WTC11 (cell line): ENCODE results near the gene CFAP68.

Source experiments
- CBFB ChIP-seq: sonication (generic); formaldehyde crosslinking; IDR thresholded peaks from 2 replicates; pipeline ENCODE4 v1.8.1; 2022; ENCODE audit warnings: mild to moderate bottlenecking, low read depth, missing genetic modification reagents
- CREM ChIP-seq: sonication (generic); formaldehyde crosslinking; IDR thresholded peaks from 2 replicates; pipeline ENCODE4 v1.8.1; 2022; ENCODE audit warnings: mild to moderate bottlenecking, missing genetic modification reagents, moderate library complexity
- CTCF ChIP-seq: fragments of 200-600 bp; IDR thresholded peaks from 2 replicates; pipeline ENCODE4 v1.8.0; 2022; ENCODE audit warnings: antibody characterized with exemption
- E2F5 ChIP-seq: sonication (generic); formaldehyde crosslinking; IDR thresholded peaks from 2 replicates; pipeline ENCODE4 v1.8.1; 2022; ENCODE audit warnings: mild to moderate bottlenecking, moderate library complexity, missing genetic modification reagents
- HMGXB4 ChIP-seq: sonication (generic); formaldehyde crosslinking; IDR thresholded peaks from 2 replicates; pipeline ENCODE4 v1.8.1; 2023; ENCODE audit warnings: mild to moderate bottlenecking, moderate library complexity, missing genetic modification reagents
- JUN ChIP-seq: sonication (generic); formaldehyde crosslinking; IDR thresholded peaks from 2 replicates; pipeline ENCODE4 v1.8.0; 2023; ENCODE audit warnings: mild to moderate bottlenecking, missing genetic modification reagents
- MAX ChIP-seq: sonication (generic); formaldehyde crosslinking; IDR thresholded peaks from 2 replicates; pipeline ENCODE4 v1.8.0; 2022; ENCODE audit warnings: mild to moderate bottlenecking, missing genetic modification reagents
- NFYB ChIP-seq: sonication (generic); formaldehyde crosslinking; conservative IDR thresholded peaks from 2 replicates; pipeline ENCODE4 v1.8.0; 2022; ENCODE audit warnings: low read depth, missing genetic modification reagents
- SMAD3 ChIP-seq: sonication (generic); formaldehyde crosslinking; IDR thresholded peaks from 2 replicates; pipeline ENCODE4 v1.8.0; 2022; ENCODE audit warnings: missing genetic modification reagents, mild to moderate bottlenecking, borderline replicate concordance
- SP1 ChIP-seq: sonication (generic); formaldehyde crosslinking; conservative IDR thresholded peaks from 2 replicates; pipeline ENCODE4 v1.8.1; 2022; ENCODE audit warnings: missing genetic modification reagents
- TCF7 ChIP-seq: sonication (generic); formaldehyde crosslinking; IDR thresholded peaks from 2 replicates; pipeline ENCODE4 v1.8.0; 2022; ENCODE audit warnings: mild to moderate bottlenecking, low read depth, missing genetic modification reagents, moderate library complexity
- USF2 ChIP-seq: sonication (generic); formaldehyde crosslinking; IDR thresholded peaks from 2 replicates; pipeline ENCODE4 v1.8.1; 2023; ENCODE audit warnings: mild to moderate bottlenecking, missing genetic modification reagents, moderate library complexity

GRCh38 chr11:111886844-111887243 is 7.5 kb downstream of the CFAP68 start:
- TF ChIP-seq CTCF, result no peak
- no peak for TF ChIP-seq HMGXB4
- TF ChIP-seq TCF7, result no peak
- TF ChIP-seq USF2 (CRISPR knock-in tag), result no peak
- no peak for TF ChIP-seq JUN (CRISPR knock-in tag)
- TF ChIP-seq E2F5 (CRISPR knock-in tag), result no peak
- no peak for TF ChIP-seq CBFB (CRISPR knock-in tag)
- TF ChIP-seq MAX, result no peak
- TF ChIP-seq CREM (CRISPR knock-in tag), result no peak
- no peak for TF ChIP-seq NFYB (CRISPR knock-in tag)
- TF ChIP-seq SP1 (CRISPR knock-in tag), result no peak
- TF ChIP-seq SMAD3 (CRISPR knock-in tag), result no peak
